Esophagus muscularis mucosa (tissue), 4 donors: ENCODE data around the gene ATG4C. TPM values are rescaled to one million over a fixed set of nuclear protein-coding genes. Genes with fewer than 3 reads are reported as not detected.
A peak's percentile ranks its signal among the peaks of the same experiment; 100 is the strongest.
"Not testable (repeated sequence)": the region's sequence is repeated elsewhere in the genome, so short reads cannot be mapped to it uniquely, and the experiment has no call there.

Experiments
- DNase-seq: peaks from one replicate; pipeline ENCODE4 v3.0.0-alpha.2; 2017; ENCODE audit errors: extremely low spot score
- H3K27ac ChIP-seq, 4 donors: fragments of 200-600 bp; sonication (generic); replicated peaks in 1 of 4; 1 replicate in 3 of 4; 2 replicates in 1 of 4; pipeline ENCODE4 v1.5.1; 2016 to 2019; ENCODE audit warnings: mild to moderate bottlenecking in 1 of 4
- H3K27me3 ChIP-seq, 4 donors: fragments of 200-600 bp; sonication (generic); one replicate each; pipeline versions ENCODE4 v1.5.1 to v1.6.0; 2016 to 2019
- H3K36me3 ChIP-seq, 4 donors: fragments of 200-600 bp; sonication (generic); one replicate each; pipeline ENCODE4 v1.5.1; 2016 to 2019
- H3K4me1 ChIP-seq, 4 donors: fragments of 200-600 bp; sonication (generic); one replicate each; pipeline ENCODE4 v1.5.1; 2016 to 2019
- H3K4me3 ChIP-seq, 4 donors: fragments of 200-600 bp; sonication (generic); 1 replicate in 2 of 4; 2 replicates in 2 of 4; pipeline ENCODE4 v1.5.1; 2016 to 2019; ENCODE audit warnings: mild to moderate bottlenecking in 4 of 4, moderate library complexity in 1 of 4
- H3K9me3 ChIP-seq, 4 donors: fragments of 200-600 bp; sonication (generic); 1 replicate in 3 of 4; 2 replicates in 1 of 4; pipeline ENCODE4 v1.5.1; 2016 to 2019
- CTCF ChIP-seq, 3 experiments: fragments of 200-600 bp in 2 of 3; fragments of 450-650 bp in 1 of 3; sonication (generic) in 2 of 3; IDR thresholded peaks; one replicate each; pipeline ENCODE4 v1.5.1; 2017 to 2019; ENCODE audit warnings: antibody characterized with exemption in 3 of 3, mild to moderate bottlenecking in 2 of 3, moderate library complexity in 1 of 3
- EP300 ChIP-seq: sonication (generic); formaldehyde crosslinking; IDR thresholded peaks from one replicate; pipeline ENCODE4 v1.6.1; 2017; ENCODE audit warnings: antibody characterized with exemption
- POLR2A ChIP-seq: fragments of 450-650 bp; IDR thresholded peaks from one replicate; pipeline ENCODE4 v1.6.1; 2017; ENCODE audit warnings: antibody characterized with exemption, moderate library complexity, mild to moderate bottlenecking, low read depth
- POLR2AphosphoS5 ChIP-seq, 2 donors: sonication (generic); formaldehyde crosslinking; IDR thresholded peaks; one replicate each; pipeline ENCODE4 v1.6.1; 2017; ENCODE audit warnings: antibody characterized with exemption in 2 of 2
- WGBS: methylation state at CpG from one replicate; pipeline ENCODE4 v1.1.5; 2018; 5-methylcytosine and 5-hydroxymethylcytosine counted together
- intact Hi-C: fragments of 100-400 bp; cut with DNase I; formaldehyde crosslinking; loops from one replicate; pipeline ENCODE4 v1.15.1; 2023
- total RNA-seq, 4 donors: library from RNA; depleted of rRNA; stranded (reverse); fragments of >200 nt; gene quantifications; one replicate each; pipeline versions ENCODE4 v1.1.0 to v1.2.1, GENCODE V29; 2016

ATG4C gene
- total RNA-seq = 10 to 100 TPM in 1 of 4 donors, 1 to 10 TPM in 3; 5.0 to 12.5 (median 8.3) TPM

GRCh38 chr1:62783736-62784508, at the start of gene ATG4C:
Gene ATG4C (plus strand): TSS chr1:62784132. CDS start chr1:62803787, 19,655 bp downstream.
- peak; percentile 99 for DNase-seq
- peaks cover 10 to 22% (median 19%) of the 10 kb centered on the region in 4 donors for H3K4me1 ChIP-seq
- H3K9me3 ChIP-seq = no peaks in the 10 kb centered on the region
- no peaks in the 10 kb centered on the region for H3K27me3 ChIP-seq
- WGBS = under 1% methylated on average over 31 of the region's 38 CpGs
- intact Hi-C loops = loop anchor here (5.0 kb wide), 1 partner anchor 347 kb away; the partner anchor contains the start of gene USP1
- TF ChIP-seq POLR2AphosphoS5 (IDR thresholded peaks at IDR 0.05) (peak; percentile 86), POLR2A (no peak)
- peak within 1 kb of the TSS; percentile 66 to 87 (median 81) for H3K4me3 ChIP-seq
- peak within 1 kb of the TSS; percentile 89 to 93 (median 92) for H3K27ac ChIP-seq
- H3K36me3 ChIP-seq = no peaks in the 10 kb centered on the region

GRCh38 chr1:62735491-62736171, 48.3 kb upstream of the ATG4C start:
- Histone ChIP-seq H3K4me3 (no peak overlapping the region), H3K36me3 (no peaks in the 10 kb centered on the region), H3K4me1 (peaks cover 0 to 8% (median 0%) of the 10 kb centered on the region in 4 donors), H3K9me3 (no peaks in the 10 kb centered on the region), H3K27ac (no peak overlapping the region), H3K27me3 (no peaks in the 10 kb centered on the region)
- 51% methylated on average over 3 of the region's 3 CpGs for WGBS
- TF ChIP-seq EP300 (no peak), POLR2A (no peak), CTCF (IDR thresholded peaks at IDR 0.05) (no peak), POLR2AphosphoS5 (IDR thresholded peaks at IDR 0.05) (no peak)
- DNase-seq = no peak
- intact Hi-C loops = no loop called here

GRCh38 chr1:62740701-62741100, 43.2 kb upstream of the ATG4C start:
- intact Hi-C loops, DNase-seq, H3K4me3 ChIP-seq, H3K27ac ChIP-seq, H3K9me3 ChIP-seq, H3K27me3 ChIP-seq, H3K36me3 ChIP-seq: not testable (repeated sequence)
- WGBS = 85% methylated on average over 3 of the region's 3 CpGs
- H3K4me1 ChIP-seq = peaks cover 3 to 12% (median 10%) of the 10 kb centered on the region in 4 donors

GRCh38 chr1:62744611-62745577, 39.0 kb upstream of the ATG4C start:
- intact Hi-C loops = loop anchor here (5.0 kb wide), 3 partner anchors 58 to 233 kb away; partner anchors contain the start of gene DOCK7
- Histone ChIP-seq H3K9me3 (no peaks in the 10 kb centered on the region), H3K27me3 (no peaks in the 10 kb centered on the region), H3K27ac (no peak overlapping the region), H3K4me3 (no peak overlapping the region), H3K36me3 (no peaks in the 10 kb centered on the region), H3K4me1 (peaks cover 3 to 14% (median 11%) of the 10 kb centered on the region in 4 donors)
- TF ChIP-seq EP300 = no peak
- TF ChIP-seq CTCF (IDR thresholded peaks at IDR 0.05) = no peak
- TF ChIP-seq POLR2A = no peak
- 37% methylated on average over 3 of the region's 3 CpGs for WGBS
- no peak for DNase-seq

- WGBS = 62% methylated on average over 12 of the region's 12 CpGs
- H3K27ac ChIP-seq = no peak overlapping the region
- no peaks in the 10 kb centered on the region for H3K9me3 ChIP-seq
- DNase-seq = no peak
- peak overlapping the region in 1 of 4 donors; percentile 21 for H3K4me3 ChIP-seq
- TF ChIP-seq EP300 = no peak
- TF ChIP-seq POLR2A = no peak
- TF ChIP-seq CTCF (IDR thresholded peaks at IDR 0.05) = peak; percentile 58 to 64 (median 64)
- TF ChIP-seq POLR2AphosphoS5 (IDR thresholded peaks at IDR 0.05) = no peak
- intact Hi-C loops = loop anchor here (5.0 kb wide), 3 partner anchors 59 to 234 kb away; partner anchors contain the start of gene DOCK7
- no peaks in the 10 kb centered on the region for H3K27me3 ChIP-seq
- H3K4me1 ChIP-seq = peaks cover 3 to 24% (median 16%) of the 10 kb centered on the region in 4 donors
- no peaks in the 10 kb centered on the region for H3K36me3 ChIP-seq
These were observed 37.7 kb upstream of the ATG4C start for GRCh38 chr1:62746086-62746808.
